Hepatocyte (in vitro differentiated cells): ENCODE results near the gene ERBB2.

Experiments used
- CTCF ChIP-seq: fragments of 200-600 bp; sonication (generic); IDR thresholded peaks from 2 replicates; pipeline ENCODE4 v1.5.1; 2016; ENCODE audit warnings: antibody characterized with exemption, mild to moderate bottlenecking; ENCODE audit not compliant: poor library complexity
- EZH2 ChIP-seq: fragments of 200-600 bp; sonication (generic); IDR thresholded peaks from 2 replicates; pipeline ENCODE4 v1.6.1; 2016; ENCODE audit warnings: antibody characterized with exemption, mild to moderate bottlenecking, borderline replicate concordance

- no peak for TF ChIP-seq CTCF
- no peak for TF ChIP-seq EZH2
Observed at GRCh38 chr17:39772415-39772814, 72.6 kb downstream of the ERBB2 start.
